GM12891 (cell line): Measurements from ENCODE around the gene GYG1.

Source experiments
- POLR2A ChIP-seq: IDR thresholded peaks from 2 replicates; pipeline ENCODE4 v1.6.1; 2011; ENCODE audit warnings: low read depth, low read length, control low read depth
- POLR2AphosphoS5 ChIP-seq: IDR thresholded peaks from 2 replicates; pipeline ENCODE4 v1.6.1; 2011; ENCODE audit warnings: low read depth, low read length, control low read depth
- SPI1 ChIP-seq: IDR thresholded peaks from 2 replicates; pipeline ENCODE4 v1.6.1; 2011; ENCODE audit warnings: low read depth, low read length, control low read depth
- TAF1 ChIP-seq: IDR thresholded peaks from 2 replicates; pipeline ENCODE4 v1.6.1; 2011; ENCODE audit warnings: low read depth, low read length, control low read depth

- TF ChIP-seq POLR2A, result no peak
- no peak for TF ChIP-seq SPI1
- no peak for TF ChIP-seq TAF1
- no peak for TF ChIP-seq POLR2AphosphoS5
Observed at GRCh38 chr3:149055575-149055974, 64.2 kb downstream of the GYG1 start.
